ENCODE measurements around the gene BRD3OS. TPM values are rescaled to one million over a fixed set of nuclear protein-coding genes. Genes with fewer than 3 reads are reported as not detected.

Gene BRD3OS
- total and polyA plus RNA-seq, 2 of the 4 experiments (the other 2 are of a cell fraction): 15.8 to 20.7 TPM

- ChIA-PET CTCF (interaction anchor here (1.0 kb wide), 1 partner anchor 11 kb away, joined by 4 read pairs; no protein-coding TSS in a partner anchor), POLR2A (ENCODE audit: unreplicated experiment) (no interaction called here)
- Histone ChIP-seq H3K4me2 (ENCODE audit: low read depth, low read length) (no peak overlapping the region), H4K5ac (ENCODE audit: low read depth, low read length) (no peak overlapping the region), H3K9ac (ENCODE audit: low read depth, low read length) (no peak overlapping the region), H3K56ac (ENCODE audit: extremely low read depth, insufficient read depth, low read length) (no peak overlapping the region), H2BK15ac (ENCODE audit: low read depth, low read length) (no peak overlapping the region), H2BK120ac (ENCODE audit: low read depth, low read length) (no peak overlapping the region), H3K4me1 (ENCODE audit: control insufficient read depth, insufficient read depth, low read length) (no peaks in the 10 kb centered on the region), H2BK5ac (ENCODE audit: low read depth, low read length, poor library complexity, severe bottlenecking) (no peak overlapping the region), H3K9me1 (ENCODE audit: insufficient read depth, low read length) (no peaks in the 10 kb centered on the region), H3K23ac (ENCODE audit: low read depth, low read length) (no peak overlapping the region), H2AK9ac (replicated peaks; ENCODE audit: low read depth, low read length, poor library complexity) (no peak overlapping the region), H3K27me3 (ENCODE audit: control insufficient read depth, insufficient read depth, low read length) (no peaks in the 10 kb centered on the region), H2AK5ac (ENCODE audit: low read depth, low read length) (no peak overlapping the region), H3K14ac (replicated peaks; ENCODE audit: low read depth, low read length) (no peak overlapping the region), H3K9me3 (ENCODE audit: control insufficient read depth, insufficient read depth, low read length) (no peaks in the 10 kb centered on the region), H2BK20ac (ENCODE audit: low read depth, low read length) (no peak overlapping the region), H3K79me1 (ENCODE audit: low read depth in 1 of 2, low read length in 2 of 2) (peaks cover 7 to 22% of the 10 kb centered on the region in 2 experiments; a peak in 3 of 4 replicates), H3K4ac (ENCODE audit: low read depth, low read length) (no peak overlapping the region), H3K27ac (ENCODE audit: insufficient read depth, low read length) (no peak overlapping the region), H3K18ac (ENCODE audit: low read depth, low read length) (no peak overlapping the region), H3K36me3 (ENCODE audit: control insufficient read depth, insufficient read depth, low read length) (peaks cover 57% of the 10 kb centered on the region), H4K91ac (ENCODE audit: insufficient read depth, low read depth, low read length) (no peak overlapping the region), H4K20me1 (ENCODE audit: insufficient read depth, low read length) (peaks cover 6% of the 10 kb centered on the region; the same call in 1 of the 2 replicates), H2AFZ (replicated peaks; ENCODE audit: low read length, poor library complexity) (no peak overlapping the region), H4K8ac (ENCODE audit: low read depth in 2 of 2, low read length in 2 of 2) (no peak overlapping the region), H3K4me3 (ENCODE audit: insufficient read depth, low read depth, low read length) (no peak overlapping the region)
- WGBS, 2 experiments (ENCODE audit: extremely low coverage in 2 of 2, insufficient read length in 1 of 2): 67% methylated on average over 7 of the region's 21 CpGs; no CpG with 5 or more reads in 1 of the 2 experiments
- intact Hi-C loops (cut with micrococcal nuclease) (no loop called here), dilution Hi-C loops (cut with HindIII; ENCODE audit: low sequenced_read_pairs, unreplicated experiment) (no loop called here), in situ Hi-C loops (cut with MboI; ENCODE audit: low sequenced_read_pairs) (no loop called here)
- BruUV-seq (replicated peaks): no TSS peak
- TF ChIP-seq CHD1 (IDR thresholded peaks at IDR 0.05; ENCODE audit: low read depth, low read length): no peak
- DNase-seq (no peak), ATAC-seq (ENCODE audit: low read depth) (no peak)
Observed at GRCh38 chr9:134040781-134041648, 15.7 kb downstream of the BRD3OS start.
